ENCODE results near the gene CLSTN2.

- TF ChIP-seq CTCF (IDR thresholded peaks at IDR 0.05) (no peak), POLR2A (IDR thresholded peaks at IDR 0.05) (no peak)
These were observed 156.2 kb downstream of the CLSTN2 start for GRCh38 chr3:140091143-140091542.
